ENCODE measurements around the gene SLAMF7.

DNA sequence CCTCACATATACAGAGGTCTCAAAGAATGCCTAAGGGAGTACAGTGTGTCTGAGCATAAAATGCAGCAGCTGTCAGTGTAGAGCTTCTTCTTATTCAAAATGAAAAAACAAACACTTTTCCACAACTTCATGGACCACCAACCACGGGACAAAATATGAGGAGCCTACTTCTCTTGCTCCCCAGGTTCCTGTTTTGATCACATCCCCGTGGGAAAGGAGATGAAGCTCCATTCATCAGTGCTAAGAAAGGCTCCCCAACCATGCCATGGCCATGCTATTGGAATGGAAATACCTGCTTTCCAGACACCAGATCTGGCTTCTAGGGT, 27.8 kb upstream of the SLAMF7 start:
- TF ChIP-seq CTCF (conservative IDR thresholded peaks at IDR 0.05 in 1 of 2, IDR thresholded peaks at IDR 0.05 in 1 of 2; ENCODE audit: extremely low read depth in 1 of 2, insufficient read depth in 1 of 2, low read depth in 1 of 2, low read length in 2 of 2) (no peak), EZH2 (IDR thresholded peaks at IDR 0.05; ENCODE audit: borderline replicate concordance, low read length) (no peak)
